ENCODE data around the gene RSPH10B2.
"Not testable (repeated sequence)": the region's sequence is repeated elsewhere in the genome, so short reads cannot be mapped to it uniquely, and the experiment has no call there.

The RSPH10B2 gene

DNA sequence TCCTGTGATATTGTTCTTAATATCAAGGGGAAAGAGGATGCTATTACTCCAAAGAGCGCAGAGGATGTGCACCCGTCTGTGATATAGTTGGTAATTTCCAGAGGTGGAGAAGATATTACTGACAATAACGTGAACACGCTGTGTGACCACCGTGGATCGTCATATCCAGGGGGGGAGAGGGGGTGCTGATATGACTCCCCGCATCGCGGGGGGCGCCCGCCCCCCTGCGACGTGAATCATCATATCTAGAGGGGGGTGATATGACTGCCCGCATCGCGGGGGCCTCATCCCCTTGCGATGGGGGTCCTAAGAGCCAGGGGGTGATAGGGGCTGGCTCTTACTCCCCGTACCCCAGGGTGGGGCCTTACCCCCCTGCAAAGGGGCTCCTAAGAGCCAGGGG is 93.8 kb downstream of the RSPH10B2 start:
- H2AFZ ChIP-seq (ENCODE audit: low read length); H3K9me2 ChIP-seq (ENCODE audit: low read depth, low read length); H3K9ac ChIP-seq (ENCODE audit: low read length); H3K27me3 ChIP-seq (ENCODE audit: insufficient read depth, low read length); H3K79me2 ChIP-seq (ENCODE audit: insufficient read depth, low read length); H3K4me1 ChIP-seq (ENCODE audit: insufficient read depth, low read length, severe bottlenecking); H3K27ac ChIP-seq (ENCODE audit: low read depth, low read length, poor library complexity, severe bottlenecking); H3K4me2 ChIP-seq (ENCODE audit: low read length); H3F3A ChIP-seq (ENCODE audit: insufficient read depth, low read length); H3K9me3 ChIP-seq (ENCODE audit: low read length); H3K4me3 ChIP-seq (ENCODE audit: low read depth, low read length, poor library complexity, severe bottlenecking); H4K20me1 ChIP-seq (ENCODE audit: insufficient read depth, low read length); H3K36me3 ChIP-seq (ENCODE audit: insufficient read depth, low read length): not testable (repeated sequence)

Measured in OCI-LY1 (cell line).